Hematopoietic multipotent progenitor cell treated with erythropoietin and hydrocortisone succinate and interleukin-3 and kit ligand, for 15 days (in vitro differentiated cells): ENCODE data around the gene PDE9A.
A peak's percentile ranks its signal among the peaks of the same experiment; 100 is the strongest.
"Not testable (repeated sequence)": the region's sequence is repeated elsewhere in the genome, so short reads cannot be mapped to it uniquely, and the experiment has no call there.

Source experiments
- DNase-seq: peaks from one replicate; pipeline ENCODE4 v3.0.0-alpha.2; 2015; ENCODE audit warnings: low spot score

PDE9A gene

GRCh38 chr21:42624936-42625335 lies 28.5 kb upstream of the PDE9A start:
- no peak for DNase-seq

- DNase-seq = no peak
Observed at GRCh38 chr21:42626171-42626570, 27.2 kb upstream of the PDE9A start.

DNA sequence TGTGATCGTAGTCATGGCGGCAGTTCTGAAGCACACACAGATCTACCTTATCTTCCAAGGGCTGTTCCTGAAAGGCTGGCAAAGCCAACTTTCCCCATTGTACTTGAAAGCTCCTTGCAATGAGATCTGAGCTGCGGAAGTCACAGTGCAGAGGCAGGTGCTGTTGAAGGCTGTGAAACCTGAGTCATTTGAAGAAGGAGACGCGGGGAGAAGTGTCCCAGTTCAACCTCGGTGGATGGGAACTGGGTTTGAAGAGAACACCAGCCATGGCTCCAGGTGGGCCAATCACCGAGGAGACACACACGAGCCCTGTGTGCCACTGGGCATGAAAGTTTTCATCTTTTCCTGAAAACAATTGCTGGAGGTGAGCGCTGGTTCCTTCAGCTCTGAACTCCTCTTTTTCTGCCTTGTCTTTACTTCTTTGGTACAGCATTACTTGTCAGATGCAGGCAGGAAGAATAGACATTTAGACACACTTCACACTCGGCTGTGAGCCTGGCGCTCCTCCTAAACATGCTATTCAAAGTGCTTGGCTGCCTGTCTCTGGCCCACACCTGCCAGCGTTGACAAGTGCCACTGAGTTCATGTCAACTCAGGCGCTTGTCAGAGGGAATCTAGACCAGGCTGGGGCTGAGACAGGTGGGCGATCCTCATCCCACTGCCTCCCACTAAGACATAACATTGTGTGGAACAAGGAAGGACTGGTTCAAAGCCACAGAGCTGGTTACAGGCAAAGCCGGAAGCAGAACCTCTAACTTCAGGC lies 25.7 kb upstream of the PDE9A start:
- DNase-seq = peak; percentile 12

DNA sequence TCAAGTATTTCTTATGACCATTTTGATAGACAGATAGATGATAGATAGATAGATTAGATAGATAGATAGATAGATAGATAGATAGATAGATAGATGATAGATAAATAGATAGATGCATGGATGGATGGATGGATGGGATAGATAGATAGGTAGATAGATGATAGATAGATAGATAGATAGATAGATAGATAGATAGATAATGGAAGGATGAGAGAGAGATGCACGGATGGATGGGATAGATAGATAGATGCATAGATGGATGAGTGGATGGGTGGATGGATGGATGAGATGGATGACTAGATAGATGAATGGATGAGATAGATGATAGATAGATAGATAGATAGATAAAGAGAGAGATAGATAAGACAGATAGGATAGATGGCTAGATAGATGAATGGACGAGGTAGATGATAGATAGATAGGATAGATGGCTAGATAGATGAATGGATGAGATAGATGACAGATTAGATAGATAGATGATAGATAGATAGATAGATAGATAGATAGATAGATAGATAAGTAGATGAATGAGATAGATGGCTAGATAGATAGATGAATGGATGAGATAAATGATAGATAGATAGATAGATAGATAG lies 24.9 kb upstream of the PDE9A start:
- DNase-seq = not testable (repeated sequence)

DNA sequence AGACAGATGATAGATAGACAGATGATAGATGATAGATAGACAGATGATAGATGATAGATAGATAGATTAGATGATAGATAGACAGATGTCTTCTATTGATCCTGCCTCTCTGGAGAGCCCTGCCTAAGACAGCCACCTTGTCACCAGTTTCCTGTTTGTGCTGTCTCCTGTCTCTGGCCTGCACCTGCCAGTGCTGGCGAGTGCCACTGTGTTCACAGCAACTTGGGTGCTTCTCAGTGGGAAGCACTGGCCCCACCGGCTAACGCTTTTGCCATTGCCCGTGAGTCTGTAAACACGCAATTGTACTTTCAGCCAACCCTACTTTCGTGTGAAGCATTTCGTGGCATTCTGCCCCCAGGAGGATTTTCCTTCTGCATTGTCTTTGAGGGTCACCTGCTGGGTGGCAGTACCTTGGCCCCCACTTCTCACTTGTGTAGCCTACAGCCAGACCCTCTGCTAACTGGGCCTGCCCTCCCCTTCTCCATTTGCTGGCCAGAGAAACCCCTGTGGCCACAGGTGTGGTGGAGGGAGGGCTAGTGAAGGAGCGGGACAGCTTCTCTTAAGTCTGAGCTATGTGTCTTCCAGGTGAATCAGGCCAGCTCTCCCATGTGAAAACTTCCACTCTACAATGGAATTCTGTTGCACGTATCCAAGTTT lies 23.4 kb upstream of the PDE9A start:
- no peak for DNase-seq

DNA sequence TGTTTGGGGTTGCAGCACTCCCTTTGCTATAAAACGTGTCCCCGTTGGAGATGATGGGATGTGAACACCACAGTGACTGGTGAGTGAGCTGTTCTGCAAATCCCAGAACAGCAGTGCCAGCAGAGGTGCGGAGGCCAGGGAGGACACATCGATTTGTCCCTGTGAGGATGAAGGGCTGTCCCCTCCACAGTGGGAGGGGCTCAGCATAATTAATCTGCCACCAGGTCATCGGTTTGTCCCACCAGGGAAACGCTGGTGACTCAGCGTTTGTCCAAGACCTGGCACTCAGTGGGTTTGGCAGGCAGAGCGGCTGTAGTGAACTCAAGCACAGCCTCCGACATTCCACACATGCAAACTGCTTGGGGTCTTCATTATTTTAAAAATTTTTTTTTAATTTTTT lies 22.8 kb upstream of the PDE9A start:
- DNase-seq = no peak

DNA sequence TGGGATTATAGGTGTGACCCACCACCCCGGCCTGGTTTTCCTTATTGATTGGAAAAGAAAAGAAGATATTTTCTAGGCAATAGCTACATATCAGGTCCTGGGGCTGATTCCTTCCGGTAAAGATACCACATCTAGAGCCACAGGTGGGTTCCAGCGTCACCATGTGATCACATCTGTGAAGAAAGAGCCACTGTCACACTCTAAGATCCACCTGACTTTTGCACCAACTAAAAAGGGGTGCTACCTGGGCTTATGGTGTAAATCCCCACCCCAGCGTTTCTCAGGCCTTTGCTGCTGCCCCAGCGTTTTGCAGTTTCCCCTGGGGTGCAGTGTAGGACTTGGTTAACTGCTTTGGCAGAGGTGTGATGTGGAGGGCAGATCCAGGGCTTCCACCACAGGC lies 22.3 kb upstream of the PDE9A start:
- DNase-seq = no peak

- DNase-seq = no peak
Observed at GRCh38 chr21:42632336-42632751, 21.1 kb upstream of the PDE9A start.

GRCh38 chr21:42632771-42633690 lies 20.4 kb upstream of the PDE9A start:
- no peak for DNase-seq

GRCh38 chr21:42633858-42634257 lies 19.6 kb upstream of the PDE9A start:
- no peak for DNase-seq

GRCh38 chr21:42635848-42636519 lies 17.4 kb upstream of the PDE9A start:
- no peak for DNase-seq

DNA sequence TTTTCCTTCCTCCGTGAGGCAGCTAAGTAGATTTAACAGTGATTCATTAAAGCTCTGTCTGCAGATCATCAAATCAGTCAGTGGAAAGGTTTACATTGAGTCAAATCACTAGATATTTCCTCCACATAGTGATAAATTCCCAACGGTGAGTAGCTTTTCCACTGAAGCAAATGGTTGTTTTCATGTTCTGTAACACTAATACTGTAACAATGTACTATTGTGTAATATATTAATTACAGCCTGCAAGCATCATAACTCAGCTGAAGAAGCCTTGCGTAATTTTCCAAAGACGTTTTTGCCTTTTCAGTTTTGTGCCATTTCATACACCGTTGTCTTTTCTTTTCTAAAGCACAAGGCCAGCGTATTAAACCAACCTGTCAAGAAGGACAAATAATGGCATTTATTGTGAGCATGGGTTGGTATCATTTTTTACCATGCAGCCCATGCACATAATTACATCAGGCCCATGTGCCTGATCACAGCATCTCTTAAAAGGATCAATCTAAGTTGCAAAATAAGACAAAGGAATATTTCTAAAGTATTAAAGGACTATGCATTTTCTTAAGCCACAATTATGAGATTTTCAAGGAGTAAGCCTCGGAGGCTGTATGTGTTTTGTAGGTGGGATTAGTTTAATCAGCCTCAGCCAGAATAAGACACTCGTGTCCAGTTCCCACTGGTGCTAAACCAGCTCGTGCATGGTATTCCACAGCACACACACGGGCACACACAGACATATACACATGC lies 16.7 kb upstream of the PDE9A start:
- no peak for DNase-seq

DNA sequence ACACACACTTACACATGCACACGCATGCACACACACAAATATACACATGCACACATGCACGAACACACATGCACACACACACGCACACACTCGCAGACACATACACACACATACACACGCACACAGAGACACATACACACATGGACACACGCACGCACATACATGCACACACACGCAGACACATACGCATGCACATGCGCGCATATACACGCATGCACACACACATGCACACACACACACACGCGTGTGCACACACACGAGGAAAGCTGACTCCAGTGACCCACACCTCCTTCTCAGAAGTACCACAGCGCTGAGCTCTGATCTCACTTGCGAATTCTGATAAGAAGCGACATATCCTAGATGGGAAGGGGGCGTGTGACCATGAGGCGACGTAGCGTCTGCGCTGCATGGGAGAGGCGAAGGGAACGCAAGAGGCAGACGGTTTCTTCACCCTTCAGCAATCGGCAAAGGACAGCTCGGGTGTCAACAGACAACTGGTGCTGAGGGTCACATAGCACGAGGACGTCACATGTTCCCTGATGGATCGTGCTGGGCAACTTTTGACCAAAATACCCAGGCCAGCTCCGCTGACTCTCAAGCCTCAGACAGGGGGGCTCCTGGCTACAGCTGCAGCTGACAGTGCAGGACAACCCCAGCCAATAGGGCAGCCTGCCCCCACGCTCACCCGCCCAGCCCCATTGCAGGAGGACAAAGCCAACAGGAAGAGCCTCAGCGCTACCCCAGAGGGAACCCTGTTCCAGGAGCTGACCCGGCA lies 16.0 kb upstream of the PDE9A start:
- DNase-seq = no peak

DNA sequence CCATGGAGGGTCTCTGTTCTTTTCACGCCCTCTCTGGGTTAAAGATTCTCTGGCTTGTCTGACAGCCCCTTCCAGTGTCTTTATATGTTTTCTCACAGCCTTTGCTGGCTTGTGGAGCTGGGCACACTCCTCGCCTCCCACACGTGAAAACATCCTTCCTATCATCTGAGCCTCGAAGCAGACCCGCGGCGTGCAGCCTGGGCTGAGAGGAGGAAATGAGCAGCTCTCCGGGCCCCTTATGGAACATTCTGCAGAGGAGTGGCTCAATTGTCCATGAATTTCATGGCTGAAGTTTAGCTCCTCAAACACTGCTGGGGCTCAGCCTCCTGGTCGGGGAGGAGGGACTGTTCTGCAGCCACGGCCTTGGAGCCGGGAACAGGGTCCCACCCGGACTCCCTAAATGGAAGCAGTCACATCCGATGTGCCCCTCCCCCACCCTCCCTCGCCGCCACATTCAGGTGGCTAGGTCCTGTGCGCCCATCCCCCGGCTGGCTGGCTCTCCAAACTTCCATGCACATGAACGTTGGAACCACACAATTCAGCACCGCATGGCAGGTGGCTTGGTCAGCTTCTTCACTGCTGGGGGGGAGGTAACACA lies 15.1 kb upstream of the PDE9A start:
- no peak for DNase-seq

- DNase-seq = no peak
Observed at GRCh38 chr21:42639646-42640152, 13.7 kb upstream of the PDE9A start.

- DNase-seq = no peak
Observed at GRCh38 chr21:42640486-42640885, 12.9 kb upstream of the PDE9A start.

GRCh38 chr21:42641311-42642218 lies 11.9 kb upstream of the PDE9A start:
- no peak for DNase-seq

DNA sequence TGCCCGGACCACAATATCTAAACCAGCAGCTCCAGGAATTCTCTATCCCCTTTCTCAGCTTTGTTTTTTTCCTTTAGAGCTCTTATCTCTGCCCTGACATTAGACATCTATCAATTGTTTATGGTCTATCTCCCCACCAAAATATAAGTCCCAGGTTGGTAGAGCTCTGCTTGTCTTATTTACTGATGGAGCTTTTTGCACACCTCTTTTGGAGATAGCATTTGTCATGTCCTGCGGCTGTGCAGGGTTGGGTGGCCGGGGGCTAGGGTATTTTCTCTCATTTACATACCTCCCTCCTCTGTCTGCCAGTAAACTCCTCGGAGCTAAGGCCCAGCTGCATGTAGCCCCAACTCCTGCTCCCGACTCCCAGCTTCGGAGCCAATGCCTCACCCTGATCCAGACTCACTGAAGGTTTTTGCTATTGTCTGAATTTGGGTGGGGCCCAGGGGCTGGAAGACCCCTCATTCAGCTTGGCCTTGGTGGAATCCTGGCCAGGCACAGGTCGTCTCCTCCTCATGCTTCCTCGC lies 11.1 kb upstream of the PDE9A start:
- no peak for DNase-seq
